ENCODE data around the gene EDIL3.
A peak's percentile ranks its signal among the peaks of the same experiment; 100 is the strongest.
"Not testable (repeated sequence)": the region's sequence is repeated elsewhere in the genome, so short reads cannot be mapped to it uniquely, and the experiment has no call there.

EDIL3 gene

DNA sequence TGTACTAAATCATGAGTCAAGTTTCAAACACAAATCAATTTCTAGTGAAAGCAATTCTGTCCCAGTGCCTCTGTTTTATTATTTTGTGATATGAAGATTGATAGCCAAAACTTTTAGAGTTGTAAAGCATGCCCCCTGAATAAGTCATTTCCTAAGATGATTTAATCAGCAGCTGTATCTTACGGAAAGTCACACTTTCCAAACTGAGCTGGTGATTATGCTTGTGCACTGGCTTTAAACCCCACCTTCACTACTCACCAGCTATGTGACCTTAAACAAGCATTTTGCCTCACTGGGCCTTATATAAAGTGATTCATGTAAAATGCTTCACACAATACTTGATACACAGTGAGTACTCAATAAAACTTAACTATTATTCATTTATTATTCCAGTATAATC, 78.1 kb downstream of the EDIL3 start:
- TF ChIP-seq JUND (IDR thresholded peaks at IDR 0.05; ENCODE audit: low read depth) = no peak
- no peak for DNase-seq (ENCODE audit: low read depth in 1 of 2, low spot score in 1 of 2)

DNA sequence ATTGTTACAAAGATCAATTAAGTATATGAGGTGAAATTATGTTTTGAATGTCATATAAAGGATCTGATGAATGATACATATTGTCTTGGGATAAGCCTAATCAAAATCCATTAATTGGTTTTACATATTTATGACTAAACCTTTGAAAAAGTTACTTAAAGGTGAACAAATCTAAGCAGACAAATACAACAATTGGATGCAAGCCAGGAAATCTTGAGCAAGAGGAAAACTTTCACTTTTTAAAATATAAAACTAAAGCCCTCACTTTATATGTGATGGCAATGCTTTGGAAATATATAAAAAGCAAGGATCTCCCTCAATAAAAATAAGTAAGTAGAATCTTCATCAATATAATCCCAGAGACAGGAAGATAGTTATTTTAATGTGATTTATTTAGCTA, 80.1 kb downstream of the EDIL3 start:
- no peak for TF ChIP-seq JUND (IDR thresholded peaks at IDR 0.05; ENCODE audit: low read depth)
- in situ Hi-C loops (cut with HindIII; ENCODE audit: low pct_unique_long_range_greater_than_20kb, low sequenced_read_pairs) = no loop called here
- no peak for DNase-seq (ENCODE audit: low read depth in 1 of 2, low spot score in 1 of 2)

More for the DNA sequence above, 78.1 kb downstream of the EDIL3 start:
- in situ Hi-C loops (cut with HindIII; ENCODE audit: low pct_unique_long_range_greater_than_20kb, low sequenced_read_pairs) = no loop called here

DNA sequence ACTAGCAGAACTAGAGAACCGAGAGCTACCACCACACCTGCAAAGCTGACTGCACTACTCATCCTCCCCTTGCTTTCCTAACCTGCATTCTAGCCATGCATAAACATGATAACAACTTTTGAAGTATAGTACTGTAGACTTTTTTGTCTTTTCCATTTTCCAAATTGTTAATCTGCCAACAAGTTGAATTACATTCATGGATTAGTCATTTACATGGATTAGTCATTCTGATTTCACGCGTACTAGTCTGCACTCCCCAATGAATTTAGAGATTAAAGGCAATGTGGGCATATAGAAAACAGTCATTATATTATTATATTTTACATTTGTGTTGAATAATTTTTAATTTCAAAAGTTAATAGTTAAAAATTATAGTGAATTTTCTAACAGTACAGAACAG, 81.4 kb downstream of the EDIL3 start:
- in situ Hi-C loops (cut with HindIII; ENCODE audit: low pct_unique_long_range_greater_than_20kb, low sequenced_read_pairs) = no loop called here
- no peak for DNase-seq (ENCODE audit: low read depth in 1 of 2, low spot score in 1 of 2)
- TF ChIP-seq JUND (IDR thresholded peaks at IDR 0.05; ENCODE audit: low read depth) = no peak

DNA sequence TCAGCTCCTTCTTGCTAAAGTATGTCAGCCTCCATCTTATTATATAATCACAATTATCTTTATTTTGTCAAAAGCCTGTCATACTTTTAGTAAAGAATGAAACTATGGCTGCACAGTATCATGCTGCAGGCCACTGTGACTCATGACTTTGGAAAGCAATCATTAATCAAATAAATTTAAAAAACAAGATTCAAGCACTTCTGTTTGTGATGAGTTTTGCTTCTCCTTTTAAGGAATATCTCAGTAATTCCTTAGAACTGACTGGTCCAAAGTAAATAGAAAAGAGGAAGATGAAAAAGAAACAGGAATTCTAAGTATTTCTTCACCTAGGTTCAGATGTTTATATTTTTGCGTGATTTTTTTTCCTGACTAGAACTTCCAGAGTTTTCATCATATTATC, 83.1 kb downstream of the EDIL3 start:
- no peak for DNase-seq (ENCODE audit: low read depth in 1 of 2, low spot score in 1 of 2)
- in situ Hi-C loops (cut with HindIII; ENCODE audit: low pct_unique_long_range_greater_than_20kb, low sequenced_read_pairs) = no loop called here
- TF ChIP-seq JUND (IDR thresholded peaks at IDR 0.05; ENCODE audit: low read depth) = no peak

DNA sequence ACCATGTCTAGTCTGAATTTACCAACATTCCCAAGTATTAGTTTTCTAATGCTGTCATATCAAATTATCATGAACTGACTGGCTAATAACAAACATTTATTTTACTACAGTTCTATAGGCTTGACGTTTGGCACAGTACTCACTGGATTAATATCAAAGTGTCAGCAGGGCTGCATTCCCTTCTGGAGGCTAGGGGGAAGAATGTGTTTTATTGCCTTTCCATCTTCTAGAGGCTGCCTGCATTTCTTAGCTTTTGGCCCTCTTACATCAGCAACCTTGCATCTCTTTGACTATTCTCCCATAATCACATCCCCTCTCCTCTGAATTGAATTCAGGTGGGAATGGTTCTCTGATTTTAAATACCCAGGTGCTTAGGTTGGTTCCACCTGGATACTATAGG, 84.7 kb downstream of the EDIL3 start:
- in situ Hi-C loops (cut with HindIII; ENCODE audit: low pct_unique_long_range_greater_than_20kb, low sequenced_read_pairs) = no loop called here
- DNase-seq (ENCODE audit: low read depth in 1 of 2, low spot score in 1 of 2) = no peak
- no peak for TF ChIP-seq JUND (IDR thresholded peaks at IDR 0.05; ENCODE audit: low read depth)

DNA sequence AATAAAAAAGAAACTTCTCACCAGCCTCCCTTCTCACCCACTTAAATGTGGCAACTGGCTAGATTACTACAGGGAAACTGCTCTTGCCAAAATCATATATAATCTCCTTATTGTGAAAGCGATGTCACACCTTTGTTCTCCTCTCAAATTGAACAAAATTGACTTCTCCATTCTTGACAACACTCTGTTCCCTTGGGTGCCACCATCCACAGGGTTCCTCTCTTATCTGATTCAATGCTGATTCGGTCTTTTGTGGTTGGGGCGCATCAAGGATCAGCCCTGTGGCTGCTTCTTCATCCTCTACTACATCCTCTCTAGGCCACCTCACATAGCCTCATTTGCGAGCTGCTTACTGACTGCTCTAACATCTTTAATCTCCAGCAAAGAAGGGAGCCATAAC, 86.1 kb downstream of the EDIL3 start:
- DNase-seq (ENCODE audit: low read depth in 1 of 2, low spot score in 1 of 2) = no peak
- no peak for TF ChIP-seq JUND (IDR thresholded peaks at IDR 0.05; ENCODE audit: low read depth)
- in situ Hi-C loops (cut with HindIII; ENCODE audit: low pct_unique_long_range_greater_than_20kb, low sequenced_read_pairs) = no loop called here

DNA sequence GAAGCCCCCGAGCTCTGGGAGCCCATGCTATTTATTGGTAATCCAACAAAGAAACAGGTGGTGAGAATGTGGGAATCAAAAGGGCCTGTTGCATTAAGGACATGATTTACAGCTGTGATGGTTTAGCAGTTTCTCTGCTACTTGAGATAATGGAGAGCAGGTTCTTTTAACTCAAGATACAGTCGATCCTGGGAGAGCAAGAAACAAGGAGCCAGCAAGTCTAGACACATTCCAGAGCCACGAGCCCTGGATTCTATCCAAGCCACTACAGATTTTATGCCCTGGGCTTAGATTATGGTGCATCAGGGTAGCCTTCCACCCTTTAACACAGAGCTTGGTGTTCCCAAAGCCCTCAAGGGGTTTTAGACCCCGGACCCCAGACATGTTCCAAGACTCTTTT, 87.0 kb downstream of the EDIL3 start:
- DNase-seq (ENCODE audit: low read depth in 1 of 2, low spot score in 1 of 2); in situ Hi-C loops (cut with HindIII; ENCODE audit: low pct_unique_long_range_greater_than_20kb, low sequenced_read_pairs): not testable (repeated sequence)

DNA sequence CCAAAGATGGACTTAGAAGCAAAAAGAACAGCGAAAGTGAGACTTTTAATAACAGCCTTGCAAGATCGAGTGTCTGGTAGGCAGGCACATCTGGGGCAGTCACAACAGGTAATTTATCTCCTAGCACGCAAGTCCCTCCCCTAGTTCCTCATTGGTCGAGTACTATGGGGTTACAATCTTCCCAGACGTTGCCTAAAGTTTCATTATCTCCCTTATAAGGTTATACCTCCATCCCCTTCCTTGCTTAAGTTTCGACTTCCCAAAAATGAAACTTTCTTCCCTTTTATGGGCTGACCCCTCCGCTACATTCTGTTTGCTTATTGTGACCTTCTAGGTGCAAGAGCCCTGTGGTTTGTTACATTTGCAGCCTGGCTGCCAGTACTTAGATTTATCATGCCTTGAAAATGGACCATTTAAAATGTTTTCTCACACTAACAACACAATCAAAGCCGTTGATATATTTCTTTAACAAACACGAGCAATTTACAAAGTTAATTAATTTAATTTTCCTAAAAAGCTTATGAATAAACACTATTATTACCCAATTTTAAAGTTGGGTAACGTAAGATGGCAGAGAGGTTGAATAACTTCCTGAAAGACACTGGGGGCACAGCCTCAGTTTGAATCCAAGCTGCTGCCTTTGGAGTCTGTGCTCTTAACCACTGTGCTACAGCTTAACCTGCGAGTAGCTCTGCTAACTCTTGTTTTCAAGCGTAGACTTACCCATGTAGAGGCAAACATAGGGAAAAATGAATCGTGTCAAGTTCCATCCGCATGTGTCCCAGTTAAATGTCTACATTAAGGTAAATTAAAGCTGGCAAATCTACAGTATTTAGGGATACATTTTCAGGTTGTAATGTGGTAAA, 91.7 kb downstream of the EDIL3 start:
- in situ Hi-C loops (cut with HindIII; ENCODE audit: low pct_unique_long_range_greater_than_20kb, low sequenced_read_pairs) = no loop called here
- no peak for TF ChIP-seq JUND (IDR thresholded peaks at IDR 0.05; ENCODE audit: low read depth)
- no peak for DNase-seq (ENCODE audit: low read depth in 1 of 2, low spot score in 1 of 2)

DNA sequence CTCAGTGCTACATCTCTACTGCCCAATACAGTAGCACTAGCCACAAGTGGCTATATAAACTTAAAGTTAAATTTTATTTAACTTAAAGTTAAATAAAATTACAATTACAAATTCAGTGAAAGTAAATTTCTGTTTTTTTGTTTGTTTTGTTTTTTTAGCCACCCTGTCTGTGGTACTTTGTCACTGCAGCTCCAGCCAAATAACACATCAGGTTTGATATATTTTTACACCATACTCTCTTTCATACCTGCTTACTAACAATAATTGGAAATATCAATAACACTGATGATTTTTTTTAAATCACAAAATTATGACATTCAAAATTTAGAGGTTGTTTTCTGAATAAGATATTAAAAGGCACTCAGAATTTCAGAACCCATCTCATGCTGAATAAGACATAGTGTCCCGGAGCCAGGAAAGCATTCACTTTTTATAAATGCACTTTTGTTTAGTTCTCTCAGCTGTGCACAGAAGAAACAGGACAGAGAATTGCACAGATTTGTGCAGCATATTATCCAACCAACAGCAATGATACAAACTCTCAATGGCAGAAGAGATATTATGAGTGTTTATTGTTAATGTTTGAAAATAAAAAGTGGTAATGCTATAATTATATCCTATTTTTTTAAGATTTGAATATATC, 92.6 kb downstream of the EDIL3 start:
- no peak for DNase-seq (ENCODE audit: low read depth in 1 of 2, low spot score in 1 of 2)
- in situ Hi-C loops (cut with HindIII; ENCODE audit: low pct_unique_long_range_greater_than_20kb, low sequenced_read_pairs) = no loop called here
- no peak for TF ChIP-seq JUND (IDR thresholded peaks at IDR 0.05; ENCODE audit: low read depth)

DNA sequence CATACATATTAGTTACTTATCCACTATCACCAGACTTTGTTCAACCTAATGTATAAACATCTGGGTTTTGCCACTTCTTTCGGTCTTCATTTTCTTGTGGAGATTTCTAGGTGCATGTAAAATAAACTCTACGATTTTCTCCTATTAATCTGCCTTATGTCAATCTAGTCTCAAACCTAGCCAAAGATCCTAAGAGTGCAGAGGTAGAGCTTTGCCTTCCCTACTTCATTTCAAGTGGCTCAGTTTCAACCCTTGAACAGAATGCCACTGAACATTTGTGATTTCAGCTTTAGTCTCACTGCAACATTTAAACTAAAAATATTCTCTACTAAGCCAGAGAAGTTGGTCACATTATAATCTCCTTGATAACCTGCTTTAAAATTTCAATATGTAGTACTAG, 94.0 kb downstream of the EDIL3 start:
- no peak for TF ChIP-seq JUND (IDR thresholded peaks at IDR 0.05; ENCODE audit: low read depth)
- in situ Hi-C loops (cut with HindIII; ENCODE audit: low pct_unique_long_range_greater_than_20kb, low sequenced_read_pairs) = no loop called here
- no peak for DNase-seq (ENCODE audit: low read depth in 1 of 2, low spot score in 1 of 2)

DNA sequence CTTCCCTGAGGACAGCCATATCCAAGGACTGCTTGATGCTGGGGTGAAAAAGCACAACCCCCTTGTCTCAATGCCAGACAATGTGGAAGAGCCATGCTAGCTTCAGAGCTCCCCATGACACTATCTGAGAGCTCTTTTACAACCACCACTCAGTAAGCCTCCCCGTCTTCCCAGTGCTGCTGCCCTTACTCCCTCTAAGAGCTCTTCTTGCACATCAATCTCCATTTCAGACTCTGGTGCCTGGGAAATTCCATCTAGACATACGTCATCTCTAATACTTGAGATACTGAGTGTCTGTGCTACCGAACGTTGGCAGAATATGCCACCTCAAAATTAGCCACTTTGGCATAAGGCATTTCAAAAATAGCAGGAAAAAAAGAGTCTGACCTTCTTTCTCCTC, 94.5 kb downstream of the EDIL3 start:
- in situ Hi-C loops (cut with HindIII; ENCODE audit: low pct_unique_long_range_greater_than_20kb, low sequenced_read_pairs) = no loop called here
- DNase-seq (ENCODE audit: low read depth in 1 of 2, low spot score in 1 of 2) = no peak

DNA sequence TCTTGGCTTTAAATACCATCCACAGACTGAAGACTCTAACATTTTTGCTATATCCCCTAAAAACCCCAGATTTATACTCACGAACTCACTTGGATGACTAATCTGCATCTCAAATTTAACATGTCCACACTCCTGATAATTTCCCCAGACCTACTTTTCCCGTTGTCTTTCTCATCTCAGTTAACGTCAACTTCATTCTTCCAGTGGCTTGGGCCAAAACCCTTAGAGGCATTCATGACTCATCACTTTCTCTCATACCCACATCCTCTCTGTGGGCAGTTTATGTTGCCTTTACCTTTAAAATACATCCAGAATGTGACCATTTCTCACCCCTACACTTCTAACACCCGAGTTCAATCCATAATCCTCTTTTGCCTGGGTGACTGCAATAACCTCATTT, 96.7 kb downstream of the EDIL3 start:
- no peak for TF ChIP-seq JUND (IDR thresholded peaks at IDR 0.05; ENCODE audit: low read depth)
- in situ Hi-C loops (cut with HindIII; ENCODE audit: low pct_unique_long_range_greater_than_20kb, low sequenced_read_pairs) = no loop called here
- DNase-seq (ENCODE audit: low read depth in 1 of 2, low spot score in 1 of 2) = peak in 1 of 2 experiments; percentile 57

More for the DNA sequence above, 94.5 kb downstream of the EDIL3 start:
- TF ChIP-seq JUND (IDR thresholded peaks at IDR 0.05; ENCODE audit: low read depth) = no peak

DNA sequence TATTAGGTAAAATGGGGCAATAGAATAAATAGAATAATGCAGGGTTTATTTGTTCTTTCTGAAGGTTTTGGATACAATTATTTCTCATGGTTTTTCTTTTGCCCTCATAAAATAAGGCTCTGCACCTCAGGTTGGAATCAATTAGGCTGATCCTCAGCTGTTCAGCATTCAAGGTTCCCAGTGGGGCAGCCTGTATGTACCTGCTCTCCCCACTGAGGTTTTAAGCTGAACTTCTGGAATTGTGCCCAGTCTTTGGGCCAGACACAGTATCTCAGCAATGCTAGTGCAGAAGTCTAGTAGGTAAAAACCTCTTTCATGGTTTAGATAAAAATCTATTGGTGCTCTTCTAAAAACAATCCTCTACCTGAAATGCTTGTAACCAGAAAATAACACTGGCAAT, 98.0 kb downstream of the EDIL3 start:
- in situ Hi-C loops (cut with HindIII; ENCODE audit: low pct_unique_long_range_greater_than_20kb, low sequenced_read_pairs) = no loop called here
- no peak for TF ChIP-seq JUND (IDR thresholded peaks at IDR 0.05; ENCODE audit: low read depth)
- DNase-seq (ENCODE audit: low read depth in 1 of 2, low spot score in 1 of 2) = no peak

Data from T47D (cell line).